HCT116 (cell line): ENCODE results near the gene OR6C65. TPM values are rescaled to one million over a fixed set of nuclear protein-coding genes. Genes with fewer than 3 reads are reported as not detected.

Source experiments
- ATAC-seq: fragments of 200-7000 bp; cut with Tn5 transposase; 2 replicates; pipeline ENCODE4 v1.9.1; 2020; ENCODE audit warnings: mild to moderate bottlenecking, moderate library complexity
- BruUV-seq: library from RNA; stranded (reverse); fragments of 400-500 nt; replicated peaks from 2 replicates; lab custom pipeline; 2021; lab: Mats Ljungman, UMichigan
- CTCF ChIA-PET: fragments of 300-600 bp; sonication (Branson Sonifier 250); formaldehyde crosslinking; loops from one replicate; lab custom pipeline; 2021; ENCODE audit warnings: antibody characterized with exemption; lab: Charles Lee
- POLR2A ChIA-PET: fragments of 300-600, 350-600 bp; sonication (Branson Sonifier 250); formaldehyde crosslinking; loops from one replicate; lab custom pipeline; 2021; ENCODE audit warnings: antibody characterized with exemption; lab: Charles Lee
- RAD21 ChIA-PET, 2 experiments: fragments of 300-600 bp; sonication (Branson Sonifier 250); formaldehyde crosslinking; loops; one replicate each; lab custom pipeline; 2023; ENCODE audit warnings: low total read pairs in 2 of 2; ENCODE audit not compliant: uncharacterized antibody in 2 of 2, unreplicated experiment in 2 of 2, low non-redundant PET in 1 of 2; lab: Charles Lee
- DNase-seq: peaks from one replicate; pipeline ENCODE4 v3.0.0-alpha.2; 2010; ENCODE audit warnings: low read depth, low spot score
- H2AFZ ChIP-seq: fragments of 200-600 bp; shearing (Covaris generic), sonication (generic); 2 replicates; pipeline ENCODE4 v1.6.1; 2017; ENCODE audit warnings: low read depth, mixed run types, mixed read lengths, antibody characterized with exemption, low read length; ENCODE audit not compliant: poor library complexity, severe bottlenecking
- H3K27ac ChIP-seq: 2 replicates; pipeline ENCODE4 v1.5.1; 2012; ENCODE audit warnings: low read depth, low read length
- H3K27me3 ChIP-seq: fragments of 200-600 bp; sonication (generic); 2 replicates; pipeline ENCODE4 v1.6.1; 2016; ENCODE audit warnings: mixed run types, low read length, mixed read lengths; ENCODE audit not compliant: insufficient read depth
- H3K36me3 ChIP-seq, 2 experiments: fragments of 200-500 bp in 1 of 2; fragments of 200-600 bp in 1 of 2; sonication (Bioruptor generic) in 1 of 2; sonication (generic) in 1 of 2; 2 replicates each; pipeline versions ENCODE4 v1.5.1 to v1.6.1; 2014 to 2016; ENCODE audit warnings: low read length in 2 of 2, inconsistent platforms in 1 of 2, mixed read lengths in 1 of 2, mixed run types in 1 of 2; ENCODE audit not compliant: insufficient read depth in 2 of 2, control insufficient read depth in 1 of 2
- H3K4me1 ChIP-seq, 2 experiments: fragments of 200-600 bp in 1 of 2; sonication (generic) in 1 of 2; 2 replicates each; pipeline versions ENCODE4 v1.5.1 to v1.6.1; 2012 to 2017; ENCODE audit warnings: low read length in 2 of 2, inconsistent platforms in 1 of 2, mild to moderate bottlenecking in 1 of 2, mixed read lengths in 1 of 2, mixed run types in 1 of 2, moderate library complexity in 1 of 2; ENCODE audit not compliant: insufficient read depth in 2 of 2, control insufficient read depth in 1 of 2
- H3K4me2 ChIP-seq: fragments of 200-600 bp; sonication (generic); 2 replicates; pipeline ENCODE4 v1.6.1; 2017; ENCODE audit warnings: mixed run types, low read length, mixed read lengths
- H3K4me3 ChIP-seq, 2 experiments: fragments of 200-600 bp in 1 of 2; sonication (generic) in 1 of 2; replicated peaks in 1 of 2; 2 replicates each; pipeline ENCODE4 v1.5.1; 2011 to 2016; ENCODE audit warnings: low read length in 2 of 2, control low read depth in 1 of 2, low read depth in 1 of 2, mild to moderate bottlenecking in 1 of 2, mixed read lengths in 1 of 2, mixed run types in 1 of 2
- H3K79me2 ChIP-seq: fragments of 200-600 bp; sonication (generic); 2 replicates; pipeline ENCODE4 v1.6.1; 2017; ENCODE audit warnings: mild to moderate bottlenecking, mixed run types, low read length, moderate library complexity, mixed read lengths; ENCODE audit not compliant: insufficient read depth
- H3K9ac ChIP-seq: fragments of 200-600 bp; sonication (generic); 2 replicates; pipeline ENCODE4 v1.6.1; 2016; ENCODE audit warnings: low read length, mixed read lengths
- H3K9me2 ChIP-seq: fragments of 200-600 bp; sonication (generic), shearing (Covaris generic); 2 replicates; pipeline ENCODE4 v1.6.1; 2017; ENCODE audit warnings: mixed run types, mild to moderate bottlenecking, moderate library complexity; ENCODE audit not compliant: insufficient read depth
- H3K9me3 ChIP-seq, 2 experiments: fragments of 200-500 bp in 1 of 2; fragments of 200-600 bp in 1 of 2; sonication (Bioruptor generic) in 1 of 2; sonication (generic) in 1 of 2; 2 replicates each; pipeline ENCODE4 v1.6.1; 2014 to 2017; ENCODE audit warnings: low read length in 2 of 2, mixed read lengths in 2 of 2, inconsistent platforms in 1 of 2, low read depth in 1 of 2, mild to moderate bottlenecking in 1 of 2, mixed run types in 1 of 2, moderate library complexity in 1 of 2; ENCODE audit not compliant: control insufficient read depth in 1 of 2, insufficient read depth in 1 of 2
- H4K20me1 ChIP-seq: fragments of 200-600 bp; sonication (generic), shearing (Covaris generic); 2 replicates; pipeline ENCODE4 v1.6.1; 2017; ENCODE audit warnings: mixed run types, mild to moderate bottlenecking, moderate library complexity; ENCODE audit not compliant: insufficient read depth
- CBX3 ChIP-seq: IDR thresholded peaks from 2 replicates; pipeline ENCODE4 v1.6.1; 2012; ENCODE audit warnings: low read depth
- CEBPB ChIP-seq: IDR thresholded peaks from 2 replicates; pipeline ENCODE4 v1.6.1; 2012; ENCODE audit warnings: low read depth
- EGR1 ChIP-seq: IDR thresholded peaks from 2 replicates; pipeline ENCODE4 v1.6.1; 2012; ENCODE audit warnings: low read depth
- ELF1 ChIP-seq: IDR thresholded peaks from 2 replicates; pipeline ENCODE4 v1.6.1; 2012; ENCODE audit warnings: low read depth, borderline replicate concordance
- EZH2phosphoT487 ChIP-seq: fragments of 200-600 bp; IDR thresholded peaks from 2 replicates; pipeline ENCODE4 v1.6.1; 2018; ENCODE audit warnings: antibody characterized with exemption, borderline replicate concordance
- FOSL1 ChIP-seq: IDR thresholded peaks from 2 replicates; pipeline ENCODE4 v1.6.1; 2012; ENCODE audit warnings: low read depth
- JUND ChIP-seq: IDR thresholded peaks from 2 replicates; pipeline ENCODE4 v1.6.1; 2012
- POLR2A ChIP-seq: IDR thresholded peaks from 2 replicates; pipeline ENCODE4 v1.7.0; 2011; ENCODE audit warnings: borderline replicate concordance; ENCODE audit not compliant: insufficient read depth, insufficient read length; ENCODE audit errors: extremely low read depth
- POLR2AphosphoS5 ChIP-seq: IDR thresholded peaks from 2 replicates; pipeline ENCODE4 v1.6.1; 2011; ENCODE audit warnings: mild to moderate bottlenecking, low read depth, low read length, moderate library complexity
- RAD21 ChIP-seq: IDR thresholded peaks from 2 replicates; pipeline ENCODE4 v1.6.1; 2012; ENCODE audit warnings: low read depth, mild to moderate bottlenecking
- SIN3A ChIP-seq: IDR thresholded peaks from 2 replicates; pipeline ENCODE4 v1.6.1; 2012; ENCODE audit warnings: low read depth
- SP1 ChIP-seq: IDR thresholded peaks from 2 replicates; pipeline ENCODE4 v1.6.1; 2012; ENCODE audit warnings: low read depth
- SRF ChIP-seq: IDR thresholded peaks from 2 replicates; pipeline ENCODE4 v1.6.1; 2012; ENCODE audit warnings: low read depth
- TCF7L2 ChIP-seq: IDR thresholded peaks from 2 replicates; pipeline ENCODE4 v1.7.0; 2011; ENCODE audit warnings: borderline replicate concordance, inconsistent platforms; ENCODE audit not compliant: insufficient read depth, insufficient read length; ENCODE audit errors: extremely low read depth
- YY1 ChIP-seq: IDR thresholded peaks from 2 replicates; pipeline ENCODE4 v1.6.1; 2011; ENCODE audit warnings: low read length, low read depth, moderate library complexity, mild to moderate bottlenecking; ENCODE audit not compliant: insufficient replicate concordance; ENCODE audit errors: extremely low read depth
- ZNF274 ChIP-seq: fragments of 200-500 bp; sonication (Bioruptor generic); IDR thresholded peaks from 2 replicates; pipeline ENCODE4 v1.6.1; 2014; ENCODE audit warnings: mild to moderate bottlenecking, low read depth, low read length, inconsistent platforms
- intact Hi-C: fragments of 100-400 bp; cut with micrococcal nuclease; formaldehyde crosslinking; loops from 2 replicates; pipeline ENCODE4 v1.10.0; 2022
- total RNA-seq: library from RNA; stranded (reverse); gene quantifications from one replicate; pipeline ENCODE4 v1.2.1, GENCODE V29; 2021; ENCODE audit not compliant: unreplicated experiment
- TF ChIP-seq, protein P1 (sequence below): IDR thresholded peaks from 2 replicates; pipeline ENCODE4 v1.6.1; 2011; ENCODE audit warnings: mild to moderate bottlenecking, low read length, moderate library complexity; ENCODE audit not compliant: insufficient replicate concordance; ENCODE audit errors: extremely low read depth
- TF ChIP-seq, protein P2 (sequence below): IDR thresholded peaks from 2 replicates; pipeline ENCODE4 v1.6.1; 2012
- TF ChIP-seq, protein P3 (sequence below): IDR thresholded peaks from 2 replicates; pipeline ENCODE4 v1.6.1; 2012
- TF ChIP-seq, protein P4 (sequence below): IDR thresholded peaks from 2 replicates; pipeline ENCODE4 v1.6.1; 2012; ENCODE audit warnings: low read depth

Gene OR6C65
- total RNA-seq, 1 experiment from 2014 or later, result not detected

DNA sequence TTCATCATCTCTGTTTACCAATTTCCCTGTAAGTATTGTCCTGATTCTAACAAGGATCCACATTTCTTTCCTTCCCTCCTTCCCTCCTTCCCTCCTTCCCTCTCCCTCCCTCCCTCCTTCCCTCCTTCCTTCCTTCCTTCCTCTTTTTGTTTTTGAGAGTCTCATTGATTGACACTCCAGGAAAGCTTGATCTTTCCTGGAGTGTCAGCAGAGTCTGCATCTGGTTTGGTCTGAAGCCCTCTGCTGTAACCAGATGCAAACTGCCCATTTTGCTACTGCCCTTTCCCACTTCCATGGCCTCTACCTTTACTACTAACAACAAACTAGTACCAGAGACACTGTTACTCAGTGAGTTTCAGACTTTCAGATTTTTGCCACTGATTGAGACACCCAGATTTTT, 14.4 kb upstream of the OR6C65 start:
- CTCF ChIA-PET, result interaction anchor here (0.6 kb wide), 1 partner anchor 229 kb away, joined by 3 read pairs; no protein-coding TSS in a partner anchor
- no peaks in the 10 kb centered on the region for H3K36me3 ChIP-seq
- H3K4me1 ChIP-seq, result no peaks in the 10 kb centered on the region
- no peak overlapping the region for H3K27ac ChIP-seq
- H3K4me2 ChIP-seq, result no peak overlapping the region
- intact Hi-C loops, result no loop called here
- DNase-seq (no peak), ATAC-seq (no peak)
- BruUV-seq, result no TSS peak
- no peaks in the 10 kb centered on the region for H4K20me1 ChIP-seq
- RAD21 ChIA-PET, result no interaction called here
- POLR2A ChIA-PET, result no interaction called here
- no peak overlapping the region for H3K9ac ChIP-seq
- no peaks in the 10 kb centered on the region for H3K79me2 ChIP-seq
- TF ChIP-seq YY1 (no peak), ELF1 (no peak), JUND (no peak), TCF7L2 (no peak), ZNF274 (no peak), CBX3 (no peak), CEBPB (no peak), EGR1 (no peak), RAD21 (no peak), SP1 (no peak), POLR2AphosphoS5 (no peak), POLR2A (no peak), SRF (no peak), EZH2phosphoT487 (no peak), FOSL1 (no peak), SIN3A (no peak)
- TF ChIP-seq, protein P1, sequence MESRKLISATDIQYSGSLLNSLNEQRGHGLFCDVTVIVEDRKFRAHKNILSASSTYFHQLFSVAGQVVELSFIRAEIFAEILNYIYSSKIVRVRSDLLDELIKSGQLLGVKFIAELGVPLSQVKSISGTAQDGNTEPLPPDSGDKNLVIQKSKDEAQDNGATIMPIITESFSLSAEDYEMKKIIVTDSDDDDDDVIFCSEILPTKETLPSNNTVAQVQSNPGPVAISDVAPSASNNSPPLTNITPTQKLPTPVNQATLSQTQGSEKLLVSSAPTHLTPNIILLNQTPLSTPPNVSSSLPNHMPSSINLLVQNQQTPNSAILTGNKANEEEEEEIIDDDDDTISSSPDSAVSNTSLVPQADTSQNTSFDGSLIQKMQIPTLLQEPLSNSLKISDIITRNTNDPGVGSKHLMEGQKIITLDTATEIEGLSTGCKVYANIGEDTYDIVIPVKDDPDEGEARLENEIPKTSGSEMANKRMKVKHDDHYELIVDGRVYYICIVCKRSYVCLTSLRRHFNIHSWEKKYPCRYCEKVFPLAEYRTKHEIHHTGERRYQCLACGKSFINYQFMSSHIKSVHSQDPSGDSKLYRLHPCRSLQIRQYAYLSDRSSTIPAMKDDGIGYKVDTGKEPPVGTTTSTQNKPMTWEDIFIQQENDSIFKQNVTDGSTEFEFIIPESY, result no peak
- TF ChIP-seq, protein P2, sequence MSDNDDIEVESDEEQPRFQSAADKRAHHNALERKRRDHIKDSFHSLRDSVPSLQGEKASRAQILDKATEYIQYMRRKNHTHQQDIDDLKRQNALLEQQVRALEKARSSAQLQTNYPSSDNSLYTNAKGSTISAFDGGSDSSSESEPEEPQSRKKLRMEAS, result no peak
- TF ChIP-seq, protein P3, sequence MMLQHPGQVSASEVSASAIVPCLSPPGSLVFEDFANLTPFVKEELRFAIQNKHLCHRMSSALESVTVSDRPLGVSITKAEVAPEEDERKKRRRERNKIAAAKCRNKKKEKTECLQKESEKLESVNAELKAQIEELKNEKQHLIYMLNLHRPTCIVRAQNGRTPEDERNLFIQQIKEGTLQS, result no peak
- TF ChIP-seq, protein P4, sequence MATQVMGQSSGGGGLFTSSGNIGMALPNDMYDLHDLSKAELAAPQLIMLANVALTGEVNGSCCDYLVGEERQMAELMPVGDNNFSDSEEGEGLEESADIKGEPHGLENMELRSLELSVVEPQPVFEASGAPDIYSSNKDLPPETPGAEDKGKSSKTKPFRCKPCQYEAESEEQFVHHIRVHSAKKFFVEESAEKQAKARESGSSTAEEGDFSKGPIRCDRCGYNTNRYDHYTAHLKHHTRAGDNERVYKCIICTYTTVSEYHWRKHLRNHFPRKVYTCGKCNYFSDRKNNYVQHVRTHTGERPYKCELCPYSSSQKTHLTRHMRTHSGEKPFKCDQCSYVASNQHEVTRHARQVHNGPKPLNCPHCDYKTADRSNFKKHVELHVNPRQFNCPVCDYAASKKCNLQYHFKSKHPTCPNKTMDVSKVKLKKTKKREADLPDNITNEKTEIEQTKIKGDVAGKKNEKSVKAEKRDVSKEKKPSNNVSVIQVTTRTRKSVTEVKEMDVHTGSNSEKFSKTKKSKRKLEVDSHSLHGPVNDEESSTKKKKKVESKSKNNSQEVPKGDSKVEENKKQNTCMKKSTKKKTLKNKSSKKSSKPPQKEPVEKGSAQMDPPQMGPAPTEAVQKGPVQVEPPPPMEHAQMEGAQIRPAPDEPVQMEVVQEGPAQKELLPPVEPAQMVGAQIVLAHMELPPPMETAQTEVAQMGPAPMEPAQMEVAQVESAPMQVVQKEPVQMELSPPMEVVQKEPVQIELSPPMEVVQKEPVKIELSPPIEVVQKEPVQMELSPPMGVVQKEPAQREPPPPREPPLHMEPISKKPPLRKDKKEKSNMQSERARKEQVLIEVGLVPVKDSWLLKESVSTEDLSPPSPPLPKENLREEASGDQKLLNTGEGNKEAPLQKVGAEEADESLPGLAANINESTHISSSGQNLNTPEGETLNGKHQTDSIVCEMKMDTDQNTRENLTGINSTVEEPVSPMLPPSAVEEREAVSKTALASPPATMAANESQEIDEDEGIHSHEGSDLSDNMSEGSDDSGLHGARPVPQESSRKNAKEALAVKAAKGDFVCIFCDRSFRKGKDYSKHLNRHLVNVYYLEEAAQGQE, result no peak
- no peak overlapping the region for H2AFZ ChIP-seq
- H3K4me3 ChIP-seq, result no peak overlapping the region
- peaks cover 15% of the 10 kb centered on the region for H3K27me3 ChIP-seq
- H3K9me3 ChIP-seq, result no peaks in the 10 kb centered on the region
- H3K9me2 ChIP-seq, result no peaks in the 10 kb centered on the region
